AG04449 (cell line): ENCODE measurements around the gene GSAP.
"Not testable (repeated sequence)": the region's sequence is repeated elsewhere in the genome, so short reads cannot be mapped to it uniquely, and the experiment has no call there.

Experiments used
- CTCF ChIA-PET: fragments of 350-600 bp; formaldehyde crosslinking; extraction: SDS; loops from one replicate; lab custom pipeline; 2021; ENCODE audit warnings: antibody characterized with exemption; lab: Yijun Ruan, JAX
- POLR2A ChIA-PET: fragments of 400-600, 350-600 bp; formaldehyde crosslinking; extraction: SDS; loops from one replicate; lab custom pipeline; 2020; ENCODE audit warnings: antibody characterized with exemption, inconsistent platforms; lab: Yijun Ruan, JAX
- DNase-seq: peaks from one replicate; pipeline ENCODE4 v3.0.0-alpha.2; 2010; ENCODE audit warnings: low read depth, low spot score
- H3K4me3 ChIP-seq: 2 replicates; pipeline ENCODE4 v1.5.1; 2011; ENCODE audit warnings: low read depth, mild to moderate bottlenecking, control low read depth, low read length
- CTCF ChIP-seq: IDR thresholded peaks from one replicate; pipeline ENCODE4 v1.5.1; 2011; ENCODE audit warnings: mild to moderate bottlenecking, moderate library complexity, low read length, control low read depth, inconsistent platforms; ENCODE audit not compliant: insufficient read depth; ENCODE audit errors: missing control alignments

Gene GSAP

GRCh38 chr7:77284616-77285015, 131.5 kb downstream of the GSAP start:
- DNase-seq, result no peak
- no peak for TF ChIP-seq CTCF
- ChIA-PET POLR2A (no interaction called here), CTCF (no interaction called here)
- H3K4me3 ChIP-seq, result no peak overlapping the region

GRCh38 chr7:77284005-77284404, 132.1 kb downstream of the GSAP start:
- CTCF ChIA-PET, result no interaction called here

GRCh38 chr7:77282897-77283296, 133.3 kb downstream of the GSAP start:
- DNase-seq, result no peak
- no peak overlapping the region for H3K4me3 ChIP-seq
- no peak for TF ChIP-seq CTCF
- CTCF ChIA-PET, result no interaction called here
- POLR2A ChIA-PET, result no interaction called here

More at GRCh38 chr7:77284005-77284404, 132.1 kb downstream of the GSAP start:
- DNase-seq, result no peak
- POLR2A ChIA-PET, result no interaction called here
- H3K4me3 ChIP-seq, result no peak overlapping the region
- no peak for TF ChIP-seq CTCF

- ChIA-PET POLR2A (no interaction called here), CTCF (no interaction called here)
- no peak overlapping the region for H3K4me3 ChIP-seq
- no peak for TF ChIP-seq CTCF
- DNase-seq, result no peak
Observed at GRCh38 chr7:77281780-77282478, 134.2 kb downstream of the GSAP start.

- ChIA-PET POLR2A (no interaction called here), CTCF (interaction anchor here (1.3 to 1.4 kb wide), 2 partner anchors 29 to 56 kb away, joined by 3 read pairs; no protein-coding TSS in a partner anchor)
- no peak for TF ChIP-seq CTCF
- no peak overlapping the region for H3K4me3 ChIP-seq
- no peak for DNase-seq
Observed at GRCh38 chr7:77276120-77276519, 140.0 kb downstream of the GSAP start.

- DNase-seq, H3K4me3 ChIP-seq, POLR2A ChIA-PET: not testable (repeated sequence)
- CTCF ChIA-PET, result interaction anchor here (1.4 kb wide), 1 partner anchor 29 kb away, joined by 3 read pairs; no protein-coding TSS in a partner anchor
Observed at GRCh38 chr7:77275663-77276062, 140.5 kb downstream of the GSAP start.

- ChIA-PET CTCF (interaction anchor here (1.1 to 3.2 kb wide), 3 partner anchors 24 to 60 kb away, joined by 3 to 12 read pairs (median 11); no protein-coding TSS in a partner anchor), POLR2A (no interaction called here)
- H3K4me3 ChIP-seq, result no peak overlapping the region
- TF ChIP-seq CTCF, result no peak
- no peak for DNase-seq
Observed at GRCh38 chr7:77271766-77272165, 144.4 kb downstream of the GSAP start.
